Measurements from ENCODE around the gene CDH1.

DNA sequence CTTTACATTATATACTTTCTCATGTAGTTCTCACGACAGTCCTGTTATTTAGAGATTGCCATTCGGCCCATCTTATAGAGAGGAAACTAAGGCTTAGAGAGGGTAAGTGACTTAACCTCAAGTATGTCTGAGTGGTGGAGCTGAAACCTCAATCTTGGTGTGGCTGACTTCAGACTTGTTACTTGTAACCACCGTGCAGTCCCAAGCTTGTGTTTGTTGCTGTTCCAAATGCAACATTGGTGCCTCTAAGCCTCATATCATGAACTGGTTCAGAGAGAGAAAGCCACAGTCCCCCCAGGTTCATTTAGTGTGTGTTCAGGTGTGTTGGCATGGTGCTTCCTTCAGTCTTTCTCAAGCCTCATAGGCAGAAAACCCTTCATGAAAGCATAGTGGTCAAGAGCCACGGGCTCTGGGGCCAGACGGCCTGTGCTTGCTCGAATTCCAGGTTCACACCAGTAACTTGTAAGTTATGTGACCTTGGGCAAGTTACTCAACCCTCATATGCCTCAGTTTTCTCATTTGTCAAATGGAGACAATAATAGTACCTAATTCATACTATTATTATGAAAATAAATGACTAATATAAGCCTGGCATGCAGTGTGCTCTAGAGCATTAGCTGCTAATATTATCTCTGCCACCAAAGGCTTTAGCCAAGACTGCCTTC lies 39.9 kb downstream of the CDH1 start:
- TF ChIP-seq, protein P1, sequence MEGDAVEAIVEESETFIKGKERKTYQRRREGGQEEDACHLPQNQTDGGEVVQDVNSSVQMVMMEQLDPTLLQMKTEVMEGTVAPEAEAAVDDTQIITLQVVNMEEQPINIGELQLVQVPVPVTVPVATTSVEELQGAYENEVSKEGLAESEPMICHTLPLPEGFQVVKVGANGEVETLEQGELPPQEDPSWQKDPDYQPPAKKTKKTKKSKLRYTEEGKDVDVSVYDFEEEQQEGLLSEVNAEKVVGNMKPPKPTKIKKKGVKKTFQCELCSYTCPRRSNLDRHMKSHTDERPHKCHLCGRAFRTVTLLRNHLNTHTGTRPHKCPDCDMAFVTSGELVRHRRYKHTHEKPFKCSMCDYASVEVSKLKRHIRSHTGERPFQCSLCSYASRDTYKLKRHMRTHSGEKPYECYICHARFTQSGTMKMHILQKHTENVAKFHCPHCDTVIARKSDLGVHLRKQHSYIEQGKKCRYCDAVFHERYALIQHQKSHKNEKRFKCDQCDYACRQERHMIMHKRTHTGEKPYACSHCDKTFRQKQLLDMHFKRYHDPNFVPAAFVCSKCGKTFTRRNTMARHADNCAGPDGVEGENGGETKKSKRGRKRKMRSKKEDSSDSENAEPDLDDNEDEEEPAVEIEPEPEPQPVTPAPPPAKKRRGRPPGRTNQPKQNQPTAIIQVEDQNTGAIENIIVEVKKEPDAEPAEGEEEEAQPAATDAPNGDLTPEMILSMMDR (IDR thresholded peaks at IDR 0.05) = no peak
- TF ChIP-seq POLR2A (IDR thresholded peaks at IDR 0.05) = no peak
